Neutrophil (primary cell): ENCODE data around the gene H2BW2.
"Not testable (repeated sequence)": the region's sequence is repeated elsewhere in the genome, so short reads cannot be mapped to it uniquely, and the experiment has no call there.

Experiments used
- H3K27ac ChIP-seq: fragments of 200-600 bp; sonication (generic); 2 replicates; pipeline ENCODE4 v1.5.1; 2016; ENCODE audit warnings: mild to moderate bottlenecking, moderate library complexity
- H3K27me3 ChIP-seq: fragments of 200-600 bp; sonication (generic); 2 replicates; pipeline ENCODE4 v1.6.0; 2016; ENCODE audit warnings: mild to moderate bottlenecking
- H3K36me3 ChIP-seq: fragments of 200-600 bp; sonication (generic); 2 replicates; pipeline ENCODE4 v1.5.1; 2017
- H3K4me1 ChIP-seq, 2 experiments: fragments of 200-600 bp in 1 of 2; sonication (generic) in 1 of 2; 1 replicate in 1 of 2; 2 replicates in 1 of 2; pipeline versions ENCODE4 v1.5.1 to v1.6.1; 2013 to 2016; ENCODE audit warnings: low read depth in 1 of 2, low read length in 1 of 2, mild to moderate bottlenecking in 1 of 2, moderate library complexity in 1 of 2; ENCODE audit not compliant: control insufficient read depth in 1 of 2, insufficient read depth in 1 of 2
- H3K4me3 ChIP-seq, 2 experiments: fragments of 200-600 bp in 1 of 2; sonication (generic) in 1 of 2; 1 replicate in 1 of 2; 2 replicates in 1 of 2; pipeline ENCODE4 v1.5.1; 2013 to 2016; ENCODE audit warnings: low read depth in 1 of 2, low read length in 1 of 2, mild to moderate bottlenecking in 1 of 2, moderate library complexity in 1 of 2
- H3K9me3 ChIP-seq: fragments of 200-600 bp; sonication (generic); 2 replicates; pipeline ENCODE4 v1.5.1; 2016
- CTCF ChIP-seq: fragments of 200-600 bp; sonication (generic); IDR thresholded peaks from 2 replicates; pipeline ENCODE4 v1.5.1; 2016; ENCODE audit warnings: antibody characterized with exemption

The H2BW2 gene

GRCh38 chrX:104039689-104040505, at the start of gene H2BW2:
TSS of gene H2BW2 (plus strand) at chrX:104039956. CDS start at chrX:104039995, 39 bp downstream.
- Histone ChIP-seq H3K27me3 (no peaks in the 10 kb centered on the region), H3K27ac (no peak within 1 kb of the TSS), H3K4me1 (no peaks in the 10 kb centered on the region), H3K9me3 (no peaks in the 10 kb centered on the region), H3K4me3 (no peak within 1 kb of the TSS), H3K36me3 (no peaks in the 10 kb centered on the region)
- TF ChIP-seq CTCF = no peak

- H3K4me3 ChIP-seq = no peak overlapping the region
- H3K9me3 ChIP-seq = no peaks in the 10 kb centered on the region
- no peaks in the 10 kb centered on the region for H3K4me1 ChIP-seq
- H3K36me3 ChIP-seq = no peaks in the 10 kb centered on the region
- H3K27me3 ChIP-seq = no peaks in the 10 kb centered on the region
- no peak overlapping the region for H3K27ac ChIP-seq
- no peak for TF ChIP-seq CTCF
These were observed 40.5 kb upstream of the H2BW2 start for GRCh38 chrX:103999234-103999633.

GRCh38 chrX:104008831-104009230, 30.9 kb upstream of the H2BW2 start:
- no peak overlapping the region for H3K4me3 ChIP-seq
- no peak for TF ChIP-seq CTCF
- H3K27ac ChIP-seq = no peak overlapping the region
- no peaks in the 10 kb centered on the region for H3K4me1 ChIP-seq
- H3K36me3 ChIP-seq = no peaks in the 10 kb centered on the region
- H3K9me3 ChIP-seq = no peaks in the 10 kb centered on the region
- H3K27me3 ChIP-seq = no peaks in the 10 kb centered on the region

- TF ChIP-seq CTCF = no peak
These were observed 26.6 kb upstream of the H2BW2 start for GRCh38 chrX:104013158-104013557.

GRCh38 chrX:104013606-104014005, 26.1 kb upstream of the H2BW2 start, which contains the start of gene H2BW1:
TSS of gene H2BW1 (minus strand) at chrX:104013708. CDS start at chrX:104013576, 132 bp downstream.
- Histone ChIP-seq H3K27me3 (no peaks in the 10 kb centered on the region), H3K4me3 (no peak within 1 kb of the TSS), H3K9me3 (no peaks in the 10 kb centered on the region), H3K4me1 (no peaks in the 10 kb centered on the region), H3K36me3 (no peaks in the 10 kb centered on the region), H3K27ac (no peak within 1 kb of the TSS)
- no peak for TF ChIP-seq CTCF

More at GRCh38 chrX:104013158-104013557, 26.6 kb upstream of the H2BW2 start:
- H3K27ac ChIP-seq = no peak overlapping the region
- H3K36me3 ChIP-seq = no peaks in the 10 kb centered on the region
- H3K4me3 ChIP-seq = no peak overlapping the region
- H3K9me3 ChIP-seq = no peaks in the 10 kb centered on the region
- H3K27me3 ChIP-seq = no peaks in the 10 kb centered on the region
- H3K4me1 ChIP-seq = no peaks in the 10 kb centered on the region

GRCh38 chrX:104015576-104015975, 24.2 kb upstream of the H2BW2 start:
- H3K4me1 ChIP-seq, H3K9me3 ChIP-seq, H3K27me3 ChIP-seq, H3K36me3 ChIP-seq, H3K4me3 ChIP-seq, H3K27ac ChIP-seq: not testable (repeated sequence)
